Fibroblast of mammary gland (primary cell): ENCODE results near the gene CTTN.

Experiments used
- DNase-seq: peaks from one replicate; pipeline ENCODE4 v3.0.0-alpha.2; 2010; ENCODE audit warnings: low read depth
- H3K4me3 ChIP-seq: 2 replicates; pipeline ENCODE4 v1.5.1; 2011; ENCODE audit warnings: low read depth, mild to moderate bottlenecking, low read length, moderate library complexity; ENCODE audit not compliant: control insufficient read depth
- TF ChIP-seq, protein P1 (sequence below): conservative IDR thresholded peaks from 2 replicates; pipeline ENCODE4 v1.5.1; 2011; ENCODE audit warnings: low read depth, low read length, inconsistent platforms; ENCODE audit not compliant: control insufficient read depth, insufficient read depth

CTTN gene

DNA sequence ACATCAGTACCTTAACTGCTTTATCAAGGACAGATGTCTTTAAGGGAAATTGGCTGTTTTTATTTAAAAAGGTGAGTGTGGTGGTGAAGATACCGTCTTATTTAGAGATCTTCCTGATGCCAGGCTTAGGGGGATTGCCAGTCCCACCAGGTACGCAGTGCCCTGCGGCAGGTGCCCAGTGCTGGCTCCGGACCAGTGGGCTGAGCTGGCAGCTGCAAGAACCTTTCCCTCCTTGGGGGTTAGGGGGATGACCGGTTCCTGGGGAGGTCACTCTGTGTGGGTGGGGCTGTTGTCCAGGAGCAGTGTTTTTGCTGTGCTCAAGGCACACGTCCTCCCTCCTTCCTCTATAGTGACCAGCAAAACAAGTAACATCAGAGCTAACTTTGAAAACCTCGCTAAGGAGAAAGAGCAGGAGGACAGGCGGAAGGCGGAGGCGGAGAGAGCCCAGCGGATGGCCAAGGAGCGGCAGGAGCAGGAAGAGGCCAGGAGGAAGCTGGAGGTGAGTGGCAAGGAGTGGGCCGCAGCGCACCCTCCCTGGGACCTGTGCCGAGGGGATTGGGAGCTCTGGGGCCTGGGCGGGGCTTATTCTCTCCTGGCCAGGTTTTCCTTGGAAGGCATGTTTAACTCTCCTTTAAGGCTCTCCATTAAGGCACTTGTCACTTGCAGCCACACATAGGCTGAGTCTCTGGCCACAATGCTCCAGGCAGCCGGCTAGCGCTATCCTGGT is 30.5 kb downstream of the CTTN start:
- DNase-seq = no peak
- TF ChIP-seq, protein P1, sequence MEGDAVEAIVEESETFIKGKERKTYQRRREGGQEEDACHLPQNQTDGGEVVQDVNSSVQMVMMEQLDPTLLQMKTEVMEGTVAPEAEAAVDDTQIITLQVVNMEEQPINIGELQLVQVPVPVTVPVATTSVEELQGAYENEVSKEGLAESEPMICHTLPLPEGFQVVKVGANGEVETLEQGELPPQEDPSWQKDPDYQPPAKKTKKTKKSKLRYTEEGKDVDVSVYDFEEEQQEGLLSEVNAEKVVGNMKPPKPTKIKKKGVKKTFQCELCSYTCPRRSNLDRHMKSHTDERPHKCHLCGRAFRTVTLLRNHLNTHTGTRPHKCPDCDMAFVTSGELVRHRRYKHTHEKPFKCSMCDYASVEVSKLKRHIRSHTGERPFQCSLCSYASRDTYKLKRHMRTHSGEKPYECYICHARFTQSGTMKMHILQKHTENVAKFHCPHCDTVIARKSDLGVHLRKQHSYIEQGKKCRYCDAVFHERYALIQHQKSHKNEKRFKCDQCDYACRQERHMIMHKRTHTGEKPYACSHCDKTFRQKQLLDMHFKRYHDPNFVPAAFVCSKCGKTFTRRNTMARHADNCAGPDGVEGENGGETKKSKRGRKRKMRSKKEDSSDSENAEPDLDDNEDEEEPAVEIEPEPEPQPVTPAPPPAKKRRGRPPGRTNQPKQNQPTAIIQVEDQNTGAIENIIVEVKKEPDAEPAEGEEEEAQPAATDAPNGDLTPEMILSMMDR = no peak
- no peak overlapping the region for H3K4me3 ChIP-seq

DNA sequence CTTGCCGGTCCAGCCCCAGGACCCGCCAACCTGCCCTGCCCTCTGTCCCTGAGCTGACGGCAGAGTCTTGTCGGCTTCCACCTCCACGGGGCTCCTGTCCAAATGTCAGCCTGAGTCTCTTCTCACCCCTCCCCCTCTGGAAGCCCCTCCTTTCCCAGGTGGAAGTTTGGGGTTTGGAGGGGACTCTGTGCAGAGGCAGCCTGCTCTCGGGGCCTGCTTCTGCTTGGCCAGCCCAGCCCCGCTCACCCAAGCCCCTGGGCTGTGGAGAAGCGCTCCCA is 31.0 kb downstream of the CTTN start:
- TF ChIP-seq, protein P1 = no peak
- no peak for DNase-seq

DNA sequence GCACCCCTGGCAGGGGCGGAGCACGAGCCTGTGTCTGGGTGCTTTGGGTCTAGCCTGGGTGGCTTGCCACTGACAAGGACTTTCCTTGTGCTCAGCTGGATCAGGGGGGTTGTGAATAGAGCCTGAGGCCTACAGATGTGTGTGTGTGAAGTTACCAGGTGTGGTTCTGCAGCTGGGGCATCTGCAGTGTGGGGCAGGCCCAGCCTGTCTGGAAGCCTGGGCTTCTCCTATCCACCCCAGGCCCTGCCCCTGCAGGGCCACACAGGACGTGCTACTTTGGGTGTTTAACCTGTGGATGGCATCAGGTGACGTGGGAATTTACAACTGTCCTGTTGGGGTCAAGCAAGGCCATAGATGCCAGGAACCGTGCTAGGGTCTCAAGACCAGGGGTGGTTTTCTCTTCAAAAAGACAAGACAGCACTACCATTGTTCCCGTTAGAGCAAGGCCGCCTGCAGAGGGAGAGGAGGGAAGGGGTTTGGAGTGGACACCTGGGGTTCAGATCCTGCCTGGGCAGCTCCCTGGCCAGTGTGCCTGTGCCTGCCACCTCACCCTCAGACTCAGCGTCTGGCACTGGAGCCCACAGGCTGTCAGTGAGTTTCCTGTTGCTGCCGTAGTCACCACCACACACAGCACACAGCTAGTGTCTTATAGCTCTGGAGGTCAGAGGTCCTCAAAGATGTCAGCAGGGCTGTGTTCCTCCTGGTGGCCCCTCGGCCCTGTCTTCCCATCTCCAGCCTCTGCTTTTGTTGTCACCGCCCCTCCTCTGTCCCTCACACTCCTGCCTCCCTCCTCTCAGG is 31.6 kb downstream of the CTTN start:
- TF ChIP-seq, protein P1 = no peak
- no peak overlapping the region for H3K4me3 ChIP-seq
- DNase-seq = no peak

More for the DNA sequence above, 31.0 kb downstream of the CTTN start:
- no peak overlapping the region for H3K4me3 ChIP-seq

DNA sequence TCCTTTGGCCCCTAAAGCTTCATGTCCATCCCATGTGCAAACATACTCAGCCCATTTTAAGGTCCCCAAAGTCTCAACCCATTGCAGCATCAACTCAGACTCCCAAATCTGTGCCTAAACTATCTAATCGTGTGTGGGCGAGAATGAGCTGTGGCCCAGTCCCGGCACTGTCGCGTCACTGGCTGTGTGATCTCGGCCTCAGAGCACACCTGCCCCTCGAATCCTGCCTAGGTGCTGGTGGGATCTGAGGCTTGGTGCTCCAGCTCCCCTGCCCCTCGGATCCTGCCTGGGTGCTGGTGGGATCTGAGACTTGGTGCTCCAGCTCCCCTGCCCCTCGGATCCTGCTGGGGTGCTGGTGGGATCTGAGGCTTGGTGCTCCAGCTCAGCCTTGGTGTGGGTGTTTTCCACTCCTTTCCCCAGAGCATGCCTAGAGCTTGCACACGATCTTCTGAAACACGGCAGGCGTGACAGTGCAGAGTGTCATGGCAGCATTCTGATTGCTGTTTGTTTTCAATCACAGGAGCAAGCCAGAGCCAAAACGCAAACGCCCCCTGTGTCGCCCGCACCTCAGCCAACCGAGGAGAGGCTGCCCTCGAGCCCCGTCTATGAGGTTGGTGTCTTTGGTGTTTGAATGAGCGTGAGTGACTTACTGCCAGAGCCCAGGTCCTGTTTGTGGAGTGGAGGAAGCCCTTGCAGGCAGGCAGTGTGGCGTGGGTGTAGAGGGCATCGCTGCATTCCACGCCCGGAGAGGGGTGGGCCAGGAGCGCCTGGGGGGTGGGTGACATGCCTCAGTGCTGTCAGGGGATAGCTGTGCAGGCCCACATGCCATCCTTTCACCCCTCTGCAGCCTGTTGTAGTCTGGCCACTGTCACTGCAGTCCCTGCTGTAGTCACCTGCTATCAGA is 32.6 kb downstream of the CTTN start:
- TF ChIP-seq, protein P1 = no peak
- DNase-seq = no peak
- H3K4me3 ChIP-seq = no peak overlapping the region

DNA sequence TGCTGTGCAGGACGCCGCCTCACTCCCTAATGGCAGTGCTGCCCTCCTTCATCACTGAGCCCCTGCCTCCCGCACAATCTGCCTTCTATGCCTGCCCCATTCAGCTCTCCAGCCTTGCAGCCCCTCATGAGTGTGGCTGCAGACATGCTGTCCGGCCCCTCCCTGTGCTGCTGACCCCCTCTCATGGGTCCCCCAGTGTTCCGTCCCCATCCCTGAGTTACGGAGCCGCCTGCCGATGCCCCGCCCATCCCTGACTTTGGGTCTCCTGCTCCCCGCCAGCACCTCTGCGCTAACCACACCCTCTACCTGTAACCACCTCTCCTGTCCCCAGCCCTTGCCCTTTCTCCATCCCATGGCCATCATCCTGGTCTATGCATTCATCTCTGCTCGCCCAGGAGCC is 33.3 kb downstream of the CTTN start:
- H3K4me3 ChIP-seq = no peak overlapping the region
- DNase-seq = no peak
- TF ChIP-seq, protein P1 = no peak

DNA sequence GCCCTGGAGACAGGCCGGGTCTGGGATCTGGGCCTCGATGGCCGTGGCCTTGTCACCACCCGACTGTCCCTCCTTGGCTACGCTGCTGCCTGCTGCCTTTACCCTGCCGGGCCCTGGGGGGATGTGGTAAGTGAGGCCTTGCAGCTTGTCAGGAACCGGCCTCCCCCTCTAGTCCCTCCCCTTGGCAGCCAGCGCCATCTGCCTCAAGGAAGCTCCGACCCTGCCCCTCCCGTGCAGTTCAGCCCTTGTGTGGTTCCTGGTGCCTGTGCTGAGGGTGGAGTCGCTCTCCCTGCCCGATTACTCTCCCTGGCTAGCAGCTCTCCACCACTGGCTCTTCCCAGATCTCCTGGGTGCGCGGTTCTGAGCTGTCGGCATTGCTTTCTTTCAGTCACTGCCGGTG is 33.7 kb downstream of the CTTN start:
- TF ChIP-seq, protein P1 = no peak
- DNase-seq = no peak
- no peak overlapping the region for H3K4me3 ChIP-seq
